A673 (cell line): ENCODE results near the gene FRMD4A. TPM values are rescaled to one million over a fixed set of nuclear protein-coding genes. Genes with fewer than 3 reads are reported as not detected.

Experiments
- BruUV-seq: library from RNA; stranded (reverse); fragments of 400-500 nt; replicated peaks from 2 replicates; lab custom pipeline; 2021; lab: Mats Ljungman, UMichigan
- CTCF ChIA-PET: fragments of 300-600 bp; sonication (Branson Sonifier 250); formaldehyde crosslinking; loops from one replicate; lab custom pipeline; 2022; ENCODE audit warnings: antibody characterized with exemption; lab: Charles Lee
- POLR2A ChIA-PET: fragments of 300-600 bp; sonication (Branson Sonifier 250); formaldehyde crosslinking; loops from one replicate; lab custom pipeline; 2022; ENCODE audit warnings: antibody characterized with exemption; ENCODE audit not compliant: low non-redundant PET; lab: Charles Lee
- DNase-seq: peaks from one replicate; pipeline ENCODE4 v3.0.0-alpha.2; 2015; ENCODE audit warnings: low spot score
- H3K27ac ChIP-seq: fragments of 200-600 bp; sonication (generic); 2 replicates; pipeline ENCODE4 v1.5.1; 2016; ENCODE audit warnings: mixed run types, low read depth, mild to moderate bottlenecking, mixed read lengths, antibody characterized with exemption, low read length; ENCODE audit not compliant: poor library complexity, severe bottlenecking
- H3K27me3 ChIP-seq: fragments of 200-600 bp; sonication (generic); replicated peaks from 2 replicates; pipeline ENCODE4 v1.6.1; 2017; ENCODE audit warnings: mixed run types, low read depth, mild to moderate bottlenecking, mixed read lengths, antibody characterized with exemption, low read length; ENCODE audit not compliant: insufficient read depth, poor library complexity
- H3K36me3 ChIP-seq: fragments of 200-600 bp; sonication (generic); 2 replicates; pipeline ENCODE4 v1.6.1; 2016; ENCODE audit warnings: mixed run types, mild to moderate bottlenecking, mixed read lengths, antibody characterized with exemption, low read length; ENCODE audit not compliant: insufficient read depth, poor library complexity, severe bottlenecking
- H3K4me1 ChIP-seq: fragments of 200-600 bp; sonication (generic); 2 replicates; pipeline ENCODE4 v1.6.1; 2017; ENCODE audit warnings: mixed run types, mild to moderate bottlenecking, mixed read lengths, antibody characterized with exemption, low read length; ENCODE audit not compliant: insufficient read depth, poor library complexity, severe bottlenecking
- H3K4me3 ChIP-seq: fragments of 200-600 bp; sonication (generic); 2 replicates; pipeline ENCODE4 v1.5.1; 2016; ENCODE audit warnings: low read depth, mixed run types, mild to moderate bottlenecking, mixed read lengths, low read length; ENCODE audit not compliant: poor library complexity, severe bottlenecking
- H3K9me3 ChIP-seq: fragments of 200-600 bp; sonication (generic); 2 replicates; pipeline ENCODE4 v1.6.1; 2016; ENCODE audit warnings: mixed run types, low read depth, mild to moderate bottlenecking, mixed read lengths, antibody characterized with exemption, low read length; ENCODE audit not compliant: poor library complexity, severe bottlenecking
- EZH2 ChIP-seq: fragments of 200-600 bp; sonication (generic); IDR thresholded peaks from 2 replicates; pipeline ENCODE4 v1.6.1; 2017; ENCODE audit warnings: borderline replicate concordance, low read depth, mild to moderate bottlenecking, mixed read lengths, antibody characterized with exemption, low read length; ENCODE audit not compliant: poor library complexity, severe bottlenecking
- intact Hi-C: fragments of 100-400 bp; cut with micrococcal nuclease; formaldehyde crosslinking; loops from one replicate; pipeline ENCODE4 v1.10.0; 2022; ENCODE audit not compliant: unreplicated experiment
- total RNA-seq: library from RNA; stranded (reverse); gene quantifications from 2 replicates; pipeline ENCODE4 v1.2.3, GENCODE V29; 2021
- TF ChIP-seq, protein P1 (sequence below): fragments of 300-800, 200-600 bp; sonication (generic); conservative IDR thresholded peaks from 2 replicates; pipeline ENCODE4 v1.5.1; 2017; ENCODE audit warnings: low read depth, mild to moderate bottlenecking, antibody characterized with exemption, low read length, moderate library complexity, mixed read lengths

The FRMD4A gene
- total RNA-seq, 1 experiment from 2014 or later, result 26.3 TPM

DNA sequence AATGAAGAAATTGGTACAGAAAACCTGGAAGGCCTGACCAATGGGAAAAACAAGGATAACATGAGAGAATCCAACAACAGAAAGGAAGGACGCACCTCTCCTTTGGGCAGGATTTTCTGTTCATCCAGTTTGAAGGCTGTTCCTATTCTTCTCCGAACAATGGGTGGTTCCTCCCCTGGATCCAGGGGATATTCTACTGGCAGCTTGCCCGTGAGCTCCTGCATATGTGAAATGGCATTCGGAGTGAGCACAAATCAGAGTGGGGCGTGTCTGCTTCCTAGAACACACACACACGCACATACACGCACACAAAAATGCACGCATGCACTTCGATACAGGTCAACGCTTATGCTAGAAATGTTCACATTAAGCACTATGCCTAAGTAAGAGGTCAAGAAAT lies 660.4 kb downstream of the FRMD4A start:
- Histone ChIP-seq H3K9me3 (no peaks in the 10 kb centered on the region), H3K27ac (no peak overlapping the region), H3K4me1 (peaks cover 23% of the 10 kb centered on the region), H3K36me3 (peaks cover 5% of the 10 kb centered on the region), H3K4me3 (no peak overlapping the region), H3K27me3 (no peaks in the 10 kb centered on the region)
- no TSS peak for BruUV-seq
- TF ChIP-seq EZH2, result no peak
- TF ChIP-seq, protein P1, sequence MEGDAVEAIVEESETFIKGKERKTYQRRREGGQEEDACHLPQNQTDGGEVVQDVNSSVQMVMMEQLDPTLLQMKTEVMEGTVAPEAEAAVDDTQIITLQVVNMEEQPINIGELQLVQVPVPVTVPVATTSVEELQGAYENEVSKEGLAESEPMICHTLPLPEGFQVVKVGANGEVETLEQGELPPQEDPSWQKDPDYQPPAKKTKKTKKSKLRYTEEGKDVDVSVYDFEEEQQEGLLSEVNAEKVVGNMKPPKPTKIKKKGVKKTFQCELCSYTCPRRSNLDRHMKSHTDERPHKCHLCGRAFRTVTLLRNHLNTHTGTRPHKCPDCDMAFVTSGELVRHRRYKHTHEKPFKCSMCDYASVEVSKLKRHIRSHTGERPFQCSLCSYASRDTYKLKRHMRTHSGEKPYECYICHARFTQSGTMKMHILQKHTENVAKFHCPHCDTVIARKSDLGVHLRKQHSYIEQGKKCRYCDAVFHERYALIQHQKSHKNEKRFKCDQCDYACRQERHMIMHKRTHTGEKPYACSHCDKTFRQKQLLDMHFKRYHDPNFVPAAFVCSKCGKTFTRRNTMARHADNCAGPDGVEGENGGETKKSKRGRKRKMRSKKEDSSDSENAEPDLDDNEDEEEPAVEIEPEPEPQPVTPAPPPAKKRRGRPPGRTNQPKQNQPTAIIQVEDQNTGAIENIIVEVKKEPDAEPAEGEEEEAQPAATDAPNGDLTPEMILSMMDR, result no peak
- intact Hi-C loops, result no loop called here
- CTCF ChIA-PET, result no interaction called here
- POLR2A ChIA-PET, result no interaction called here
- no peak for DNase-seq

DNA sequence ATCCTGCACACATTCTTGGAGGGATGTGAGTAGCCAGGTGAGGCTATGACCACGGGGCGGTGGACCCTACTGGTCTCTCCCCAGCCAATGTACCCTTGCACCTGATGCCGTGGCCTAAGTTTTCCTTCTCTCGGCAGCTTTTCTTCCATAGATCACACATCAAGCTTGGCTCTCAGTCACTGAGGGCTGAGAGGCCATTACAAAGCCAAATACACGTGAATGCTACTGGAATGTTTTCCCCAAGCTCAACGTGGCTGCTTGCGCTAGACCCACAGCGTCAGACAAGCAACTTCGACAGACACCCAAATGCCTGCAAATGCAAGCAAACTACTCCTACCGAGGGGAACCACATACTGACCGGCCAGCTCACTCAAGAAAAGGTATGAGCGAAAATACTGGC lies 660.8 kb downstream of the FRMD4A start:
- no peak overlapping the region for H3K4me3 ChIP-seq
- TF ChIP-seq, protein P1, result no peak
- H3K9me3 ChIP-seq, result no peaks in the 10 kb centered on the region
- ChIA-PET POLR2A (no interaction called here), CTCF (no interaction called here)
- no peak overlapping the region for H3K27ac ChIP-seq
- H3K36me3 ChIP-seq, result peaks cover 7% of the 10 kb centered on the region
- no TSS peak for BruUV-seq
- no peaks in the 10 kb centered on the region for H3K27me3 ChIP-seq
- no peak for DNase-seq
- peaks cover 23% of the 10 kb centered on the region for H3K4me1 ChIP-seq
- intact Hi-C loops, result no loop called here

DNA sequence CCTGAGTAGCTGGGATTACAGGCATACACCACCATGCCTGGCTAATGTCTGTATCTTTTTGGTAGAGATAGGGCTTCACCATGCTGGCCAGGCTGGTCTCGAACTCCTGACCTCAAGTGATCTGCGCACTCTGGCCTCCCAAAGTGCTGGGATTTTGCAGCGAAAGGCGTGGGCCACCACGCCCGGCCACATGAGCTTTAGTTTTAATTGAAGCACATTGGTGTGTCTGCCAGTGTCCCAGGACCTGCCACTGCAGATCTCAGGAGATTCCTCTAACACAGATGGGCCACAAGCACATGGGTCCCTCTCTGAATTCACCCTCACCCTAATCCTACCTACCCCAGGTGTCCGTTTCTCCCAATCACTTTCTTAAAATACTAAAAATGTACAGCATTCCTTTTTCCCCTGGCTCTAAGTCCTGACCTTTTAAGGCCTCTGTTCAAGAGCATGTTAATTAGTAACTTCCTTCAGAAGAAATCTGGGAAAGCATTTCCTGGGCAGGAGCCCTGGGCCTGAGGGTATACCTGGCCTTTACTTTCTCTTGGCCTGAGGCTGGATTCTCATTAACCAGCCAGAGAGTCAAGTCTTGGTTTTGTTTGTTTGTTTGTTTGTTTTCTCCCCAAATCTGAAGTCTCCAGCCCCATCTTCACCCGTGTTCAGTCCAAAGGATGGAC lies 661.4 kb downstream of the FRMD4A start:
- intact Hi-C loops, result no loop called here
- ChIA-PET CTCF (no interaction called here), POLR2A (no interaction called here)
- Histone ChIP-seq H3K4me1 (peaks cover 23% of the 10 kb centered on the region), H3K9me3 (no peaks in the 10 kb centered on the region), H3K27ac (no peak overlapping the region), H3K27me3 (no peaks in the 10 kb centered on the region), H3K4me3 (no peak overlapping the region), H3K36me3 (peaks cover 7% of the 10 kb centered on the region)
- BruUV-seq, result no TSS peak
- TF ChIP-seq, protein P1, result no peak
- no peak for TF ChIP-seq EZH2
- no peak for DNase-seq
